GM12878 (cell line): ENCODE measurements around the gene KIAA1217. TPM values are rescaled to one million over a fixed set of nuclear protein-coding genes. Genes with fewer than 3 reads are reported as not detected.

Source experiments
- ATAC-seq: fragments of 200-7000 bp; cut with Tn5 transposase; 3 replicates; pipeline ENCODE4 v1.9.1; 2020; ENCODE audit warnings: mild to moderate bottlenecking, moderate library complexity
- BruUV-seq: library from RNA; stranded (reverse); fragments of 400-500 nt; replicated peaks from 2 replicates; lab custom pipeline; 2021; lab: Mats Ljungman, UMichigan
- CTCF ChIA-PET: fragments of 300-600 bp; sonication (Branson Sonifier 250); formaldehyde crosslinking; extraction: SDS; loops from one replicate; lab custom pipeline; 2021; ENCODE audit warnings: inconsistent platforms; lab: Yijun Ruan, JAX
- POLR2A ChIA-PET: fragments of 350-600 bp; formaldehyde crosslinking; extraction: SDS; loops from one replicate; lab custom pipeline; 2021; ENCODE audit warnings: inconsistent platforms; lab: Charles Lee
- RAD21 ChIA-PET: fragments of 300-600 bp; sonication (Branson Sonifier 250); formaldehyde crosslinking; loops from one replicate; lab custom pipeline; 2023; ENCODE audit warnings: antibody characterized with exemption; ENCODE audit not compliant: unreplicated experiment; lab: Charles Lee
- SMC1A ChIA-PET: fragments of 300-600 bp; sonication (Branson Sonifier 250); formaldehyde crosslinking; loops from one replicate; lab custom pipeline; 2023; ENCODE audit not compliant: unreplicated experiment, uncharacterized antibody; lab: Charles Lee
- DNase-seq: peaks from one replicate; pipeline ENCODE4 v3.0.0-alpha.2; 2011; ENCODE audit warnings: low read depth, low spot score
- FAIRE-seq: peaks from 3 replicates; lab custom pipeline; 2011; peaks lifted over from hg19 to GRCh38; lab: Jason Lieb, UNC
- H2AFZ ChIP-seq: 2 replicates; pipeline ENCODE4 v1.6.0; 2011; ENCODE audit warnings: low read depth, low read length, control low read depth; ENCODE audit not compliant: control insufficient read depth
- H3K27ac ChIP-seq: 2 replicates; pipeline ENCODE4 v1.5.1; 2011; ENCODE audit warnings: control low read depth; ENCODE audit not compliant: control insufficient read depth, insufficient read depth
- H3K27me3 ChIP-seq, 2 experiments: replicated peaks in 1 of 2; 2 replicates each; pipeline versions ENCODE4 v1.6.0 to v1.6.1; 2011; ENCODE audit warnings: low read length in 1 of 2; ENCODE audit not compliant: control insufficient read depth in 2 of 2, insufficient read depth in 2 of 2
- H3K36me3 ChIP-seq, 2 experiments: 2 replicates each; pipeline ENCODE4 v1.5.1; 2011; ENCODE audit warnings: low read length in 1 of 2; ENCODE audit not compliant: control insufficient read depth in 2 of 2, insufficient read depth in 2 of 2
- H3K4me1 ChIP-seq: 2 replicates; pipeline ENCODE4 v1.6.1; 2011; ENCODE audit warnings: mild to moderate bottlenecking, low read length, moderate library complexity, mixed read lengths; ENCODE audit not compliant: control insufficient read depth, insufficient read depth
- H3K4me2 ChIP-seq: 2 replicates; pipeline ENCODE4 v1.6.0; 2011; ENCODE audit warnings: control low read depth; ENCODE audit not compliant: control insufficient read depth, insufficient read depth
- H3K4me3 ChIP-seq: fragments of 200-600 bp; sonication (generic); 2 replicates; pipeline ENCODE4 v1.5.1; 2016
- H3K79me2 ChIP-seq: 2 replicates; pipeline ENCODE4 v1.6.0; 2011; ENCODE audit warnings: low read length; ENCODE audit not compliant: control insufficient read depth, insufficient read depth
- H3K9ac ChIP-seq: 2 replicates; pipeline ENCODE4 v1.8.0; 2011; ENCODE audit warnings: low read length, control low read depth, mixed read lengths; ENCODE audit not compliant: control insufficient read depth, insufficient read depth
- H3K9me3 ChIP-seq: replicated peaks from 3 replicates; pipeline ENCODE4 v1.5.1; 2011; ENCODE audit warnings: mild to moderate bottlenecking, low read length; ENCODE audit not compliant: control insufficient read depth, insufficient read depth
- H4K20me1 ChIP-seq: 2 replicates; pipeline ENCODE4 v1.6.0; 2011; ENCODE audit not compliant: control insufficient read depth, insufficient read depth
- BRCA1 ChIP-seq: IDR thresholded peaks from 2 replicates; pipeline ENCODE4 v1.6.1; 2011; ENCODE audit warnings: low read depth, low read length, improper control_type of control experiment
- EP300 ChIP-seq, 2 experiments: fragments of 150-350 bp in 1 of 2; IDR thresholded peaks; 2 replicates each; pipeline ENCODE4 v1.6.1; 2011 to 2012; ENCODE audit warnings: low read depth in 2 of 2, low read length in 2 of 2, borderline replicate concordance in 1 of 2, improper control_type of control experiment in 1 of 2, inconsistent platforms in 1 of 2; ENCODE audit not compliant: control insufficient read depth in 1 of 2
- ETV6 ChIP-seq, 2 experiments: fragments of 450-650 bp in 1 of 2; IDR thresholded peaks in 1 of 2; conservative IDR thresholded peaks in 1 of 2; 2 replicates each; pipeline ENCODE4 v1.6.1; 2014; ENCODE audit warnings: antibody characterized with exemption in 1 of 2, borderline replicate concordance in 1 of 2, low read depth in 1 of 2, mild to moderate bottlenecking in 1 of 2, moderate library complexity in 1 of 2
- IKZF1 ChIP-seq: fragments of 450-650 bp; conservative IDR thresholded peaks from 2 replicates; pipeline ENCODE4 v1.6.1; 2017; ENCODE audit warnings: antibody characterized with exemption, mild to moderate bottlenecking
- IKZF2 ChIP-seq, 2 experiments: fragments of 450-650 bp; IDR thresholded peaks; 2 replicates each; pipeline ENCODE4 v1.6.1; 2017; ENCODE audit warnings: mild to moderate bottlenecking in 2 of 2, moderate library complexity in 2 of 2
- IRF5 ChIP-seq: fragments of 450-650 bp; IDR thresholded peaks from 2 replicates; pipeline ENCODE4 v1.6.1; 2017; ENCODE audit warnings: borderline replicate concordance
- NBN ChIP-seq: fragments of 450-650 bp; IDR thresholded peaks from 2 replicates; pipeline ENCODE4 v1.6.1; 2016
- NFIC ChIP-seq: IDR thresholded peaks from 2 replicates; pipeline ENCODE4 v1.6.1; 2012; ENCODE audit warnings: low read depth, mild to moderate bottlenecking, inconsistent platforms, low read length, moderate library complexity
- NKRF ChIP-seq: fragments of 450-650 bp; conservative IDR thresholded peaks from 2 replicates; pipeline ENCODE4 v1.6.1; 2017; ENCODE audit warnings: mild to moderate bottlenecking, moderate library complexity
- NRF1 ChIP-seq: conservative IDR thresholded peaks from 2 replicates; pipeline ENCODE4 v1.6.1; 2011; ENCODE audit warnings: mild to moderate bottlenecking, low read depth, low read length, improper control_type of control experiment
- POU2F2 ChIP-seq: IDR thresholded peaks from 3 replicates; pipeline ENCODE4 v1.6.1; 2011; ENCODE audit warnings: low read depth, mild to moderate bottlenecking, low read length, borderline replicate concordance
- RUNX3 ChIP-seq: IDR thresholded peaks from 2 replicates; pipeline ENCODE4 v1.6.1; 2012; ENCODE audit warnings: low read length, inconsistent platforms
- TBL1XR1 ChIP-seq: IDR thresholded peaks from 2 replicates; pipeline ENCODE4 v1.6.1; 2012; ENCODE audit warnings: low read depth, low read length, improper control_type of control experiment
- TCF3 ChIP-seq: IDR thresholded peaks from 2 replicates; pipeline ENCODE4 v1.6.1; 2012; ENCODE audit warnings: low read depth, mild to moderate bottlenecking, low read length, borderline replicate concordance; ENCODE audit not compliant: insufficient read depth
- ZBED1 ChIP-seq: IDR thresholded peaks from 2 replicates; pipeline ENCODE4 v1.6.1; 2016; ENCODE audit warnings: borderline replicate concordance
- ZSCAN29 ChIP-seq: fragments of 450-650 bp; IDR thresholded peaks from 2 replicates; pipeline ENCODE4 v1.6.1; 2017; ENCODE audit warnings: mild to moderate bottlenecking, moderate library complexity
- WGBS: methylation state at CpG from one replicate; pipeline ENCODE4 v1.1.6; 2016; ENCODE audit warnings: low lambda C conversion rate; ENCODE audit not compliant: insufficient replicate concordance, insufficient coverage; ENCODE audit errors: missing lambda C conversion rate; 5-methylcytosine and 5-hydroxymethylcytosine counted together
- in situ Hi-C: fragments of 300-500 bp; cut with MboI; formaldehyde crosslinking; loops from 9 replicates; pipeline ENCODE4 v1.14.3; 2018; ENCODE audit warnings: mixed read lengths
- intact Hi-C: fragments of 100-400 bp; cut with micrococcal nuclease; formaldehyde crosslinking; loops from one replicate; pipeline ENCODE4 v1.14.2; 2022; ENCODE audit not compliant: unreplicated experiment
- polyA plus RNA-seq, 11 experiments: library from polyadenylated mRNA; depleted of rRNA in 4 of 11; unstranded in 6 of 11; stranded (reverse) in 5 of 11; fragments of >200 nt; fragmentation: Nextera tagmentation in 4 of 11; fragmentation: Illumina TruSeq in 1 of 11; extraction: Ambion mirVana in 4 of 11; extraction: Trizol in 1 of 11; gene quantifications; 1 replicate in 1 of 11; 2 replicates in 10 of 11; pipeline versions ENCODE4 v1.2.1 to v1.2.3, GENCODE V29; 2011 to 2016; ENCODE audit warnings: inconsistent platforms in 2 of 11, missing spikeins in 2 of 11, low read depth in 1 of 11
- total RNA-seq, 4 experiments: library from RNA; depleted of rRNA in 3 of 4; stranded (reverse); fragments of >200 nt in 3 of 4; fragmentation: Illumina TruSeq in 1 of 4; extraction: Trizol in 1 of 4; gene quantifications; 2 replicates each; pipeline versions ENCODE4 v1.2.1 to v1.2.3, GENCODE V29; 2013 to 2021
- TF ChIP-seq, protein P1 (sequence below): IDR thresholded peaks from 2 replicates; pipeline ENCODE4 v1.6.1; 2012; ENCODE audit warnings: low read depth, low read length, improper control_type of control experiment
- TF ChIP-seq, protein P2 (sequence below): IDR thresholded peaks from 2 replicates; pipeline ENCODE4 v1.6.1; 2012; ENCODE audit warnings: low read length, inconsistent platforms

KIAA1217 gene
- total and polyA plus RNA-seq, 10 of the 15 experiments (the other 5 are each of a cell fraction or from before 2014, with no cell fraction given), result 0.57 to 3.8 (median 2.1) TPM

DNA sequence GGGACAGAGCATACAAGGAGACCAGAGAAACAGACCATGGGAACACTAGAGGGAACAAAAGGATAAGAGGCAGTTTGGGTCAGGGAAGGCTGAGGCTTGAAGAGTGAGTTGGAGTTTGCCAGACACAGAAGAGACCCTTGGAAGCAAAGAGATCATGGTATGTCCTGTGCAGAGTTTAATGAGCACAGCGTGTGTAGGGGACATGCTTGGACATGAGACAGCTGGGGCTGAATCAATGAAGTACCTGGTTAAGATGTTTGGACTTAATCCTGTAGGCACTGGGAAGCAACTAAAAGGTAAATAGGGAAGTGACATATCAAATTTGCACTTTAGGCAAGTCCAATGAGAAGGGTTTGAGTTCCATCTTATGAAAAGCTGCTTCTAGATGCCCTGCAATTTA, 79.6 kb downstream of the KIAA1217 start:
- Histone ChIP-seq H2AFZ (no peak overlapping the region), H3K27ac (no peak overlapping the region), H3K4me3 (no peak overlapping the region), H3K4me1 (0 out of 2 replicates have a peak, but pooled peaks cover 1% of the 10 kb centered on the region), H3K9me3 (no peaks in the 10 kb centered on the region; the same call in 2 of the 3 replicates), H3K9ac (no peak overlapping the region), H3K27me3 (no peaks in the 10 kb centered on the region), H4K20me1 (no peaks in the 10 kb centered on the region)
- POLR2A ChIA-PET, result no interaction called here
- CTCF ChIA-PET, result interaction anchor here (1.0 kb wide), 1 partner anchor 91 kb away, joined by 3 read pairs; no protein-coding TSS in a partner anchor
- SMC1A ChIA-PET, result interaction anchor here (1.0 to 2.1 kb wide), 3 partner anchors 22 to 78 kb away, joined by 3 to 4 read pairs (median 3); no protein-coding TSS in a partner anchor
- no peak for ATAC-seq
- in situ Hi-C loops, result no loop called here
- 0% methylated on average over 1 of the region's 1 CpG for WGBS
- FAIRE-seq, result no peak
- no peak for DNase-seq
- TF ChIP-seq NBN (no peak), TBL1XR1 (no peak), ETV6 (conservative IDR thresholded peaks at IDR 0.05 in 1 of 2, IDR thresholded peaks at IDR 0.05 in 1 of 2; ENCODE audit: borderline replicate concordance in 1 of 2, low read depth in 1 of 2) (no peak), BRCA1 (no peak), IRF5 (no peak), IKZF2 (IDR thresholded peaks at IDR 0.05) (no peak), NKRF (no peak), ZBED1 (no peak), POU2F2 (no peak), RUNX3 (no peak), EP300 (IDR thresholded peaks at IDR 0.05; ENCODE audit: borderline replicate concordance in 1 of 2, control insufficient read depth in 1 of 2, low read depth in 2 of 2, low read length in 2 of 2) (no peak), NRF1 (no peak), NFIC (no peak), ZSCAN29 (no peak), IKZF1 (no peak), TCF3 (no peak)
- TF ChIP-seq, protein P1, sequence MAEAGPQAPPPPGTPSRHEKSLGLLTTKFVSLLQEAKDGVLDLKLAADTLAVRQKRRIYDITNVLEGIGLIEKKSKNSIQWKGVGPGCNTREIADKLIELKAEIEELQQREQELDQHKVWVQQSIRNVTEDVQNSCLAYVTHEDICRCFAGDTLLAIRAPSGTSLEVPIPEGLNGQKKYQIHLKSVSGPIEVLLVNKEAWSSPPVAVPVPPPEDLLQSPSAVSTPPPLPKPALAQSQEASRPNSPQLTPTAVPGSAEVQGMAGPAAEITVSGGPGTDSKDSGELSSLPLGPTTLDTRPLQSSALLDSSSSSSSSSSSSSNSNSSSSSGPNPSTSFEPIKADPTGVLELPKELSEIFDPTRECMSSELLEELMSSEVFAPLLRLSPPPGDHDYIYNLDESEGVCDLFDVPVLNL, result no peak
- TF ChIP-seq, protein P2, sequence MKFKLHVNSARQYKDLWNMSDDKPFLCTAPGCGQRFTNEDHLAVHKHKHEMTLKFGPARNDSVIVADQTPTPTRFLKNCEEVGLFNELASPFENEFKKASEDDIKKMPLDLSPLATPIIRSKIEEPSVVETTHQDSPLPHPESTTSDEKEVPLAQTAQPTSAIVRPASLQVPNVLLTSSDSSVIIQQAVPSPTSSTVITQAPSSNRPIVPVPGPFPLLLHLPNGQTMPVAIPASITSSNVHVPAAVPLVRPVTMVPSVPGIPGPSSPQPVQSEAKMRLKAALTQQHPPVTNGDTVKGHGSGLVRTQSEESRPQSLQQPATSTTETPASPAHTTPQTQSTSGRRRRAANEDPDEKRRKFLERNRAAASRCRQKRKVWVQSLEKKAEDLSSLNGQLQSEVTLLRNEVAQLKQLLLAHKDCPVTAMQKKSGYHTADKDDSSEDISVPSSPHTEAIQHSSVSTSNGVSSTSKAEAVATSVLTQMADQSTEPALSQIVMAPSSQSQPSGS, result no peak
- TF ChIP-seq, all 136 proteins: peak for 0
- H3K36me3 ChIP-seq, result no peaks in the 10 kb centered on the region
- no peaks in the 10 kb centered on the region for H3K79me2 ChIP-seq
- intact Hi-C loops, result no loop called here
- RAD21 ChIA-PET, result interaction anchor here (0.9 kb wide), 1 partner anchor 294 kb away, joined by 3 read pairs; no protein-coding TSS in a partner anchor
- BruUV-seq, result no TSS peak
- H3K4me2 ChIP-seq, result no peak overlapping the region
